Skin of body (tissue), 2 donors: Measurements from ENCODE around the gene TCOF1. TPM values are rescaled to one million over a fixed set of nuclear protein-coding genes. Genes with fewer than 3 reads are reported as not detected.
A peak's percentile ranks its signal among the peaks of the same experiment; 100 is the strongest.

ENCODE experiments used
- DNase-seq: peaks from one replicate; lab custom pipeline; 2025; lab: John Stamatoyannopoulos, UW
- total RNA-seq: library from RNA; depleted of rRNA; stranded (reverse); fragments of >200 nt; gene quantifications from one replicate; pipeline ENCODE4 v1.2.3, GENCODE V29; 2014

Gene TCOF1
- total RNA-seq, 1 donor from 2014 or later = 11.9 TPM

DNA sequence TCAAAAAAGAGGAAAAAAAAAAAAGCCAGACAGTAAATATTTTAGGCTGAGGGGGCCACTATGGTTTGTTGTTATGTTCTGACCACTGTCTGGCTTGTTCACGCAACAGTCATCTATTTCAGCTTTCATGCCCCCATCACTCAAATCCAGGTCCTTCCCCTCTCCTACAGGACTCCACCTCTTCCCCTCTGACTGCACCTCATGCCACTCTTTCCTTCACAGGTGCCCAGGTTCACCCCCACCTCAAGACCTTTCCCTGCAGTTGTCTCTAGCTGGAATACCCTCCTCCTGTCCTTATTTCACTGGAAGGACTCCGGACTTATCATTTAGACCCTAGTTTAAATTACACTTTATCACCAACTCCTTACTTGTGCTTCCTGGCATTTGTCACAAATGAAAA, 88.6 kb downstream of the TCOF1 start:
- no peak for DNase-seq

DNA sequence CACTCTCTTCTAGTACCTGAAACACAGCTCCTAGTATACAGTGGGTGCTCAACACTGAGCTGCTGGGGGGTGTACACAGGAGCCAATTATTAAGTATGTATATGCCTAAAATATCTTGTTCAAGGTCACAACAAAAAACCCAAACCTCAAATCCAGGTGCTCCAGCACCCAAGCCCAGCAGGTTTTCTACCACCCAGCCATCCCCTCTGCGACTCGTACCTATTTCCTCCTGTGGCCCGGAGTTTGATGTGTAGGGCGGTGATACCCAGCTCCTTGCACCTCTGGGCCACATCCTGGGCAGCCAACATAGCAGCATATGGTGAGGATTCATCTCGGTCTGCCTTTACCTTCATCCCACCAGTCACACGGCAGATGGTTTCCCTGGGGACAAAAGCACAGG, 89.1 kb downstream of the TCOF1 start:
- DNase-seq = no peak

DNA sequence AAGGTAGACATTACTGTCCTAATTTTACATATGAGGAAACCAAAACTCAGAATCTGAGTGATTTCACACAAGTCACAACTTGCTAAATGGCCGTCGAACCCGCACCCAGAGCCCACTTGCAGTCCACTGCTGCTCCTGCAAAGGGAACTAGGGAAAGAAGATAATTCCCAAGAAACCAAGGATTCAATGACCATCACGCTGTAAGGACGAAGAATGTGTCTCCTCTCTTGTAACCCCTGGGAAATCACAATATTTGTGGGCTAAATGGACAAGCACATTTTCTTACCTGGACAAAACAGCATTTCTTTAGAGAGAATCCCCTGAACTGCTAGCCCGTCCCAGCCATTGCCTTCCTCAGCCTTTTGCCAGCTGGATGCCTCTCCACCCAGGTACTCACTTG, 89.7 kb downstream of the TCOF1 start:
- DNase-seq = no peak

DNA sequence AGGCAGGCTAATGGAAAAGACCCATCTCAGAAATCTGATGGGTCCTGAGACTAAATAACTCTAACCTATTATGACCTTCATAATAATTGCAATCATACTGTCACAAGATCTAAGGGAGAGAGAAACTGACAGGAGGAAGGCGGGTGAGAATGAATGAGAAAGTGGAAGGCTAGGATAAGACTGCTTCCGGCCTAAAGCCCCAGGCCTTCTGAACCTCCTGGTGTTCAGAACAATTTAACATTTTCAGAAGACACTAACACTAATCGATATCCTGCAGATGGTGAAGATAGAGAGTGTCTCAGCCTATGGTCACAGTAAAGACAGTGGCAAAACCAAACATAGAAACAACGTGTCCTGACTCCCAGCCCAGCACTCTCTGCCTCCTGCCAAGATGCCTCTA, 90.8 kb downstream of the TCOF1 start:
- no peak for DNase-seq

DNA sequence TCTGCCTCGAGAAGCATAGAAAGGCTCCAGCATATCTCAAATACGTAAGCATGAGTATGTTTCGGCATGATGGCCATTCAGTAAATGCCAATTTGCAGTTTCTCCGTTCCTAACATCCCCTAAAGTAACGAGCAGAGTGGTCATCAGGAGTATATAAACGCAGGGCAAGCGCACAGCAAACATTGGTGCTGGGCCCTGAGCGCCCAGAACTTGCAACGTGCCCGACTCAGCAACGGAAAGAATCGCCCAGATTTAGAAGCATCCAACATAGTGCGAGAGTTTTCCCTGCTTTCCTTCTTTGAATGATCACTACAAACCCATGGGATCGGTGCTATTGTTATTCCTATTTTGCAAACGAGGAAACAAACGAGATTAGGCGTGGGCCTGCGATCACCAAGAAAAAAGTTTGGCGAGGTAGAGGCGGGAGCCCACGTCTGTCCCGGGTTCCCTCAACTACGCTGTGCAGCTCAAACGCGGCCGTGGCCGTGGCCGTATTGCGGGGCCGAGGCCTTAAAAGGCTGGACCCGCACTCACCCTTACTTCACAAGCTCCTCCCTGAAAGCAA, 91.5 kb downstream of the TCOF1 start:
- peak; percentile 55 for DNase-seq

Other genes starting within 250 kb of the TCOF1 start
- gene PDGFRB, start 201.9 kb upstream of the TCOF1 start, total RNA-seq = 90.9 TPM
- 0.49 TPM for gene CDX1, start 190.9 kb upstream of the TCOF1 start, total RNA-seq
- gene SLC6A7, start 167.6 kb upstream of the TCOF1 start, total RNA-seq = not detected
- gene CAMK2A, start 67.9 kb upstream of the TCOF1 start, total RNA-seq = 4.0 TPM
- gene ARSI, start 54.8 kb upstream of the TCOF1 start, total RNA-seq = 2.6 TPM
- gene CD74, start 55.2 kb downstream of the TCOF1 start, total RNA-seq = 194 TPM
- gene RPS14, start 92.0 kb downstream of the TCOF1 start, total RNA-seq = 2,415 TPM
- gene NDST1, start 150.4 kb downstream of the TCOF1 start, total RNA-seq = 28.6 TPM